Measurements from ENCODE around the gene KPNA1. TPM values are rescaled to one million over a fixed set of nuclear protein-coding genes. Genes with fewer than 3 reads are reported as not detected.
A peak's percentile ranks its signal among the peaks of the same experiment; 100 is the strongest.

The KPNA1 gene
- polyA plus RNA-seq, 2 of the 4 experiments (the other 2 are of a cell fraction): 48.1 to 81.8 TPM

DNA sequence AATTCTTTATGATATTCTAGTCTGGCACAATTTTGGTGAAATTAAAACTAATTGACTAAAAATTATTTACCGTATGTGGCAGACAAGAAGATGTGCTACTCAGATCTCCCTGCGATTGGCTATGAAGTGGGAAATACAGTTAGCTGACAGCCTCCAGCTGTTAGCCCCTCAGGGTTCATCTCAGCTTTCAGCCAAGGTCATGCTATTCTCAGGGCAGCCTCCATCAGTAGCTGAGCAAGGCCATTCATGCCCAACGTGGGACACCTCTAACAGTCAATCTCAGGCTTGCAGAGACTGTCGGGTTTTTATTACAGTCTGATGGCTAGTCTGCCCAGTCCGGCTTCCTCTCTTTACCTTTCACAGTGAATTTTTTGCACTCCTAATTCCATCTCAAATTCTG, 42.6 kb upstream of the KPNA1 start:
- ChIA-PET POLR2A (no interaction called here), CTCF (interaction anchor here (1.0 to 5.1 kb wide), 5 partner anchors 10 to 164 kb away, joined by 3 to 38 read pairs (median 5); partner anchors contain the start of gene PARP14)
- no peak overlapping the region for H3K4me3 ChIP-seq
- H3K27ac ChIP-seq: no peak overlapping the region
- FAIRE-seq: no peak
- no peak for DNase-seq (ENCODE audit: low read depth in 1 of 2, low spot score in 1 of 2)
- no peak overlapping the region for H3K4me2 ChIP-seq
- no peaks in the 10 kb centered on the region for H3K4me1 ChIP-seq
- ATAC-seq: no peak
- H3K9me3 ChIP-seq: no peaks in the 10 kb centered on the region
- 89% methylated on average over 5 of the region's 5 CpGs for WGBS (ENCODE audit: missing lambda C conversion rate)
- TF ChIP-seq SREBF2 (IDR thresholded peaks at IDR 0.05) (no peak), HOXB13 (CRISPR knock-in tag; IDR thresholded peaks at IDR 0.05; ENCODE audit: low read depth) (no peak), NFE2L2 (conservative IDR thresholded peaks at IDR 0.05; ENCODE audit: low read length) (no peak), CBX2 (IDR thresholded peaks at IDR 0.05; ENCODE audit: borderline replicate concordance, low read depth) (no peak), RCOR1 (IDR thresholded peaks at IDR 0.05; ENCODE audit: low read depth, low read length) (no peak), NPAS2 (CRISPR knock-in tag; IDR thresholded peaks at IDR 0.05; ENCODE audit: borderline replicate concordance) (no peak), TFCP2L1 (CRISPR knock-in tag; IDR thresholded peaks at IDR 0.05) (no peak)

- no peak for ATAC-seq
- no peak for DNase-seq (ENCODE audit: low read depth in 1 of 2, low spot score in 1 of 2)
- Histone ChIP-seq H3K4me1 (no peaks in the 10 kb centered on the region), H3K27ac (no peak overlapping the region), H3K9me3 (no peaks in the 10 kb centered on the region), H3K4me3 (no peak overlapping the region), H3K4me2 (no peak overlapping the region)
- TF ChIP-seq MAFK (IDR thresholded peaks at IDR 0.05; ENCODE audit: partially characterized antibody): peak; percentile 38
- TF ChIP-seq, protein P1, sequence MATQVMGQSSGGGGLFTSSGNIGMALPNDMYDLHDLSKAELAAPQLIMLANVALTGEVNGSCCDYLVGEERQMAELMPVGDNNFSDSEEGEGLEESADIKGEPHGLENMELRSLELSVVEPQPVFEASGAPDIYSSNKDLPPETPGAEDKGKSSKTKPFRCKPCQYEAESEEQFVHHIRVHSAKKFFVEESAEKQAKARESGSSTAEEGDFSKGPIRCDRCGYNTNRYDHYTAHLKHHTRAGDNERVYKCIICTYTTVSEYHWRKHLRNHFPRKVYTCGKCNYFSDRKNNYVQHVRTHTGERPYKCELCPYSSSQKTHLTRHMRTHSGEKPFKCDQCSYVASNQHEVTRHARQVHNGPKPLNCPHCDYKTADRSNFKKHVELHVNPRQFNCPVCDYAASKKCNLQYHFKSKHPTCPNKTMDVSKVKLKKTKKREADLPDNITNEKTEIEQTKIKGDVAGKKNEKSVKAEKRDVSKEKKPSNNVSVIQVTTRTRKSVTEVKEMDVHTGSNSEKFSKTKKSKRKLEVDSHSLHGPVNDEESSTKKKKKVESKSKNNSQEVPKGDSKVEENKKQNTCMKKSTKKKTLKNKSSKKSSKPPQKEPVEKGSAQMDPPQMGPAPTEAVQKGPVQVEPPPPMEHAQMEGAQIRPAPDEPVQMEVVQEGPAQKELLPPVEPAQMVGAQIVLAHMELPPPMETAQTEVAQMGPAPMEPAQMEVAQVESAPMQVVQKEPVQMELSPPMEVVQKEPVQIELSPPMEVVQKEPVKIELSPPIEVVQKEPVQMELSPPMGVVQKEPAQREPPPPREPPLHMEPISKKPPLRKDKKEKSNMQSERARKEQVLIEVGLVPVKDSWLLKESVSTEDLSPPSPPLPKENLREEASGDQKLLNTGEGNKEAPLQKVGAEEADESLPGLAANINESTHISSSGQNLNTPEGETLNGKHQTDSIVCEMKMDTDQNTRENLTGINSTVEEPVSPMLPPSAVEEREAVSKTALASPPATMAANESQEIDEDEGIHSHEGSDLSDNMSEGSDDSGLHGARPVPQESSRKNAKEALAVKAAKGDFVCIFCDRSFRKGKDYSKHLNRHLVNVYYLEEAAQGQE (IDR thresholded peaks at IDR 0.05): no peak
- ChIA-PET CTCF (interaction anchor here (3.6 to 5.1 kb wide), 2 partner anchors 97 to 124 kb away, joined by 11 to 38 read pairs; partner anchors contain the start of gene PARP14), POLR2A (no interaction called here)
- no peak for FAIRE-seq
- WGBS (ENCODE audit: missing lambda C conversion rate): 82% methylated on average over 6 of the region's 6 CpGs
Measured at GRCh38 chr3:122555275-122556071, 40.7 kb upstream of the KPNA1 start.

GRCh38 chr3:122553171-122553570, 38.4 kb upstream of the KPNA1 start:
- ChIA-PET CTCF (interaction anchor here (1.6 to 5.1 kb wide), 2 partner anchors 126 kb away, joined by 4 to 38 read pairs; partner anchors contain the start of gene PARP14), POLR2A (no interaction called here)
- no peaks in the 10 kb centered on the region for H3K4me1 ChIP-seq
- ATAC-seq (no peak), FAIRE-seq (no peak), DNase-seq (ENCODE audit: low read depth in 1 of 2, low spot score in 1 of 2) (no peak)
- no peak for TF ChIP-seq POLR2AphosphoS2 (conservative IDR thresholded peaks at IDR 0.05; ENCODE audit: low read length)
- TF ChIP-seq BCL3 (IDR thresholded peaks at IDR 0.05): no peak
- no peak for TF ChIP-seq HOXB5 (CRISPR knock-in tag; IDR thresholded peaks at IDR 0.05)
- TF ChIP-seq MAZ (IDR thresholded peaks at IDR 0.05; ENCODE audit: borderline replicate concordance, low read depth, low read length): no peak
- TF ChIP-seq RFX5 (IDR thresholded peaks at IDR 0.05): no peak
- no peak for TF ChIP-seq RNF2 (IDR thresholded peaks at IDR 0.05; ENCODE audit: borderline replicate concordance, low read depth)
- TF ChIP-seq NPAS2 (CRISPR knock-in tag; IDR thresholded peaks at IDR 0.05; ENCODE audit: borderline replicate concordance): no peak
- no peak for TF ChIP-seq HDAC2 (IDR thresholded peaks at IDR 0.05)
- no peak for TF ChIP-seq JUN (IDR thresholded peaks at IDR 0.05)
- TF ChIP-seq GATA3 (IDR thresholded peaks at IDR 0.05; ENCODE audit: borderline replicate concordance): no peak
- no peak for TF ChIP-seq CEBPB (IDR thresholded peaks at IDR 0.05)
- no peak for TF ChIP-seq EHMT2 (IDR thresholded peaks at IDR 0.05; ENCODE audit: low read depth)
- no peak for TF ChIP-seq EHF (CRISPR knock-in tag; IDR thresholded peaks at IDR 0.05)
- no peak for TF ChIP-seq CBX8 (IDR thresholded peaks at IDR 0.05)
- TF ChIP-seq KDM1A (IDR thresholded peaks at IDR 0.05; ENCODE audit: low read depth): no peak
- no peak for TF ChIP-seq MAFK (IDR thresholded peaks at IDR 0.05; ENCODE audit: partially characterized antibody)
- H3K4me3 ChIP-seq: no peak overlapping the region
- H3K4me2 ChIP-seq: no peak overlapping the region
- no peaks in the 10 kb centered on the region for H3K9me3 ChIP-seq
- H3K27ac ChIP-seq: no peak overlapping the region
- WGBS (ENCODE audit: missing lambda C conversion rate): 65% methylated on average over 3 of the region's 3 CpGs
